Fibroblast of peridontal ligament (primary cell): ENCODE data around the gene EEPD1.
A peak's percentile ranks its signal among the peaks of the same experiment; 100 is the strongest.
"Not testable (repeated sequence)": the region's sequence is repeated elsewhere in the genome, so short reads cannot be mapped to it uniquely, and the experiment has no call there.

Source experiments
- DNase-seq: peaks from one replicate; pipeline ENCODE4 v3.0.0-alpha.2; 2010; ENCODE audit errors: extremely low read depth

EEPD1 gene

DNA sequence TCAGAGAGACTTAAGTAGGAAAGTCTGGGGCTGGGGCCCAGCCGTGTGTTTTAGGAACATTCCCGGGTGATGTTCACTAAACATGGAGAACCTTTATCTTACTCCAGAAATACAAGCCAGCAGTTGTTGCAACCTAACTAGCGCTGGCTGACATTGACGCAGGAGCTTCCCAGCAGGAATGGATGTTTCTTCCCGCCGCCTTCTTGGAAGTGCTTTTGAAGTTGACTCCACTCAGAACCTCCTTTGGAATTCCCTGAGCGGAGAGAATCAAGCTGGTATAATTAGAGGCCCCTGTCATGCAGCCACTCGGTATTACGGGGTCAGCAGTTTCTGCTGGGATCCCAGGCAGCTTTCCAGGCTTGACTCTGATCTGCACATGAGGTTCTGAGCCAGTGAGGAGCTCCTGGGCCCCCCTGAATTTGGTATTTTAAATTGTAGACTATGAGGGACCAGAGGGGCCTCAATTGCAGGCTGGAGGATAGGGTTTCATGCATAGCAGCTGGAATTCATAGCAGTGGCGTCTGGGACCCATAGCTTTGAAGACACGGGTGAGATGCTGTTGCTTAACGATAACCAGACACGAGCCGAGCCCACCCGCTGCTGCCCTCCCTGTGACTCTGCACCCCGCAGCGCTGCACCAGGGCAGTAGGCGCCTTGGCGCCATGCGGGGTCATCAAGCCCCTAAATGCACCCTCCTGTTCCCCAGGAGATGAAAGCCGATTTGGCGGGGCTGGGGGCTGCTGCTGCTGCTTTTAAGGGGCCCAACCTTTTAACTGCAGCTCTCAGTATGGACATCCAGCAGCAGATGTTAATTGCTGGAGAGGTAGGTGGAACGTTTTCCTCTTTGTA lies 61.8 kb downstream of the EEPD1 start:
- no peak for DNase-seq

DNA sequence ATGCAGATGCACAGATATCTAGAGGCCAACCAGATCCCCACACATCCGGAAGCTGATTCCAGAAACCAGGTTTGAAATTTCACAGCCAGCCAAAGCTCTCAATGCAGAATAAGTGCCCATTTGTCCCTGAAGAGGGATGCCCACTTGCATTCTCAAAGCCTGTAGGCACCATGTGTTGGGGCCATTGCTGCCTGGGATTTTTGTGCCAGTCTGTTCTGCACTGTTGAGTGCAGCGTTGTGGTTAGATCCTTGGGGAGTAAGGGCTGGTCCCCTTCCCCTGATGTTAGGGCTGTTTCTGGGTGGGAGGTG lies 62.4 kb downstream of the EEPD1 start:
- DNase-seq, result no peak

DNA sequence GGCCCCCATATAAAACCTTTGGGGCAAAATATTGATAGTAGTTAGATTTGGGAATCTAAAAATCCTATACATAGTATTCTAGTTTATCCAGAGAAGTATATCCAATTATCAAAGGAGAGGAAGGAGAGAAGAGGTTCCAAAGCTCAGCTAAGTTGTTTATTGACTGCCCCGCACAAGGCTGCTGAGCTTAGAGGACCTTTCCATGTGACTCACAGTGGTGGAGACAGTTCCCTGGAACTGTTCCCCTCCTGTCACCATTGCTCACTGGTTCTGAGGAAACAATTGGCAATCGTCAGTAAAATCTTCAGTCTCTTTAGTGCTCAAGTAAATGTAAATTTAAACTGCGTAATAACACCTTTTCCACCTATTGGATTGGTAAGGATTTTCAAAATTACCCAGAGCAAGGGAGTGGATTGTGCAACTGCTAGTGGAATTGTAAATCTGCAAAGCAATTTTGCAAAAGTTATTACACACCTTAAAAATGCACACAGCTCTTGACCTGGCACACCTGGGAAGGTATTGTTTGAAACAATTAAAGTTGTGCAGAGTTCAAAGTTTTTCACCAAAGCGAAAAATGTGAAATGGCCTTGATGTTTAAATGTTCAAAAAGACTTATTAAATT lies 63.1 kb downstream of the EEPD1 start:
- DNase-seq, result no peak

DNA sequence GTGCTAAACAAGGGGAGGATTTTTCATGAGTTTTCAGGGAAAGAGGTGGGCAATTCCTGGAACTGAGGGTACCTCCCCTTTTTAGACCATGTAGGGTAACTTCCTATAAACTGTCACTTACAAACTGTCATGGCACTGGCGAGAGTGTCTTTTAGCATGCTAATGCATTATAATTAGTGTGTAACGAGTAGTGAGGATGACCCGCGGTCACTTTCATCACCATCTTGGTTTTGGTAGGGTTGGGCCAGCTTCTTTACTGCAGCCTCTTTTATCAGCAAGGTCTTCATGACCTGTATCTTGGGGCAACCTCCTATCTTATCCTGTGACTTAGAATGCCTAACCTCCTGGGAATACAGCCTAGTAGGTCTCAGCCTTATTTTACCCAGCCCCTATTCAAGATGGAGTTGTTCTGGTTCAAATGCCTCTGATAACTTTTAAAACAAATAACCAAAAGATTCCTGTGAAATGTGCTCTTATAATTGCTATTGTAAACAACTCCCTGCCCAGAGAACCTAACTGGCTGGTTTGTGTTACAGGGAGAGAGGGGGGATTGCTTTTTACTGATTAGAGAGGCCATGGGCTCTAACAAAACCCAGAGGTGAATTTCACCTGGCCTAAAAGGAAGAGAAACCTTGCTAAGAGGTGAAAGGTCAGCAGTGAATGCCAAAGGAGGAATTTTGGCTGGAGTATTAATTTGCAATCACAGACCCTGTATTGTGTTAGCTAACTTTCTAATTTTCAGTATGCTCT lies 64.3 kb downstream of the EEPD1 start:
- no peak for DNase-seq

DNA sequence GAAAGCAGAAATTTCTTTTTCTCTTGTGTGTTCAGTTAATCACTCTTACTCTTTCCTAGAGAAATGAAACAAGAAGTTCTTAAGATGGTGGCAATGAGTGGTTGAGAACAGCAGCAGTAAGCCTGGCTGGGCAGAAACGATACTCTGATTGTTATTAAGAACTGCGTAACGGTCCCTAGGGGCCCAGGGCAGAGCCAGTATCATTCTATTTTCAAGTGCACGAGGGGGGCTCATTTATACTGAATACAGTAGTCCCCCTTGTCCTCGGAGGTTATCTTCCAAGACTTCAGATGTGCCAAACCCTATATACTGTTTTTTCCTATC lies 64.9 kb downstream of the EEPD1 start:
- DNase-seq, result no peak

DNA sequence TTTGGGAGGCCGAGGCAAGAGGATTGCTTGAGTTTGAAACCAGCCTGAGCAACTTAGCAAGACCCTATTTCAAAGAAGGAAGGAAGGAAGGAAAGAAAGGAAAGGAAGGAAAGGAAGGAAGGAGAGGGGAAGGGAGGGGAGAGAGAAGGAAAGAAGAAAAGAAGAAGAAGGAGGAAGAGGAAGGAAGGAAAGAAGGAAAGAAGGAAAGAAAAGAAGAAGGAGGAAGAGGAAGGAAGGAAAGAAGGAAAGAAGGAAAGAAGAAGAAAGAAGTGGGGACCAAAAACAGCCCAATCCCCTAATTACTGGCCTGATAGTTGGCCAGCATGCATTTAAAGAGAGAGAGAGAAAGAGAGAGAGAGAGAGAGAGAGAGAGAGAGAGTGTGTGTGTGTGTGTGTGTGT lies 66.4 kb downstream of the EEPD1 start:
- DNase-seq, result no peak

DNA sequence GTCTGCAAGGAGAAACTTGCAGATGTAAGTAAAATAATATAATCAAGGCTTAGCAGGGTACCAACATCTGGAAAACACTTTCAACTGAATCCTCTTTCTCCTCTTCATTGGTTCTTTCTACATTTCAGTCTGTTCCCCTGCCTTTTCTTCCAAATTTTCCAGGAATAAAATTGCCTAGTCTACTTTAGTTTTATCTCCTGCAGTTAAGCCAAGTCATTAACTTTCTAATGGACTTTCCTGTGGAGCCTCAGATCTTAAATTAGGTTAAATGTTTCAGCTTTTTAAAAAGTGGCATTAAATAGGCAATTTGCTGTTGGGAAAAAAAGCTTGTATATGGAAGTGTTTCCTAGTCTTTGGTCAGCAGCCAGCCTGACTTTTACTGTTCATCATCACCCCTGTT lies 70.8 kb downstream of the EEPD1 start:
- no peak for DNase-seq

DNA sequence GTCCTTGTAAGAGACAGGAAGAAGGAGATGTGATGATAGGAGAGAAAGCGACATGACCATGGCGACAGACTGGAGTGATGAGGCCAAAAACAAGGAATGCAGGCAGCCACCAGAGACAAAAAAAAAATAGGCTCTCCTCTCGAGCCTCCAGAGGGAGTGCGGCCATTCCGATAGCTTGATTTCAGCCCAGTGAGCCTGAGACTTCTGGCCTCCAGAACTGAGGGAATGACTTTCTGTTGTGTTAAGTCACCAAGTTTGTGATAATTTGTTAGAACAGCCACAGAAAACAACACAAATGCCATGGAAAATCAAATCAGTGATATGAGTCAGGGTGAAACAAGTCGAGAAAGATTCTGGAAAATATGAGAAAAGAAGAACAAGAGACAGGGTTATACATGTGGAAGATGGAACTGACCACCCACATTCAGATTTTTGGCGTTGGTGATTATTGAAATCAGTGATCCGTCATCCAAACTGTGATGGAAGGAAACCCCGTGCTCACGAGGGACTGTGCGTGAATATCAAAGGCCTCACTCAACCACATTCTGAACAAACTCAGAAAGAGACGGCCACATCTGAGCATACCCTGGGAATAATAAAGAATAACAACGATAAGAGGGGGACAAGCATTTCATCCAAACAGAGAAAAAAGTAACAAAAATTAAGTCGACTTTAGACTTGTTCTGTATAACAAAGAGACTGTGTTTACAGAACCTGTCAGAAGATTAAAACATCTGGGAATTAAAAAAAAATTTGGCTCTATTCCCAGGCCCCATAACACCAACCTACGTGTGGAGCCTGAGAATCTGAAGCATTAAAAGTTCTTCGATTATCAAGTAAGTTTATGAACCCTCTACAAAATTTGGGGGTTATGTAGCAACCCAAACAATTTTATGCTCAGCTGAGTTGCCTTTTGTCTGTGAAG lies 72.1 kb downstream of the EEPD1 start:
- DNase-seq, result no peak

DNA sequence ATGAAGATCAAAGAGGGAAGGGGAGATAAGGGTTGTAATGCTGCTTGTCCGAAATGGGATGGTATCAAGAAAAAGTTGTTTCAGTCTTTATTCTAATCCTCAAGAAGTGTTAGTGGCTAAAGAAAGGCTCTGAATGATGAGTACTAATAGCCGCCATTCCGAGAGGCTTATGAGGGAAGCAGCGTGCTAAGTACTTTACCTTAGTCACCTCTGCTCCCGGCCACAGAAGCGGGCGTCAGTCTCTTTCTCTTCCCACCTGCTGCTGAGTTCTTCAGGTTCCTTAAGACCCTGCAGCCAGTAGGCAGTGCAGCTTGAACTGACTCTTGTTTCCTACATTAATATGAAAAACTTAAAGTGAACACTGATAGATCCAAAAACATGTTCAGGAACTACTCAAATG lies 73.1 kb downstream of the EEPD1 start:
- no peak for DNase-seq

DNA sequence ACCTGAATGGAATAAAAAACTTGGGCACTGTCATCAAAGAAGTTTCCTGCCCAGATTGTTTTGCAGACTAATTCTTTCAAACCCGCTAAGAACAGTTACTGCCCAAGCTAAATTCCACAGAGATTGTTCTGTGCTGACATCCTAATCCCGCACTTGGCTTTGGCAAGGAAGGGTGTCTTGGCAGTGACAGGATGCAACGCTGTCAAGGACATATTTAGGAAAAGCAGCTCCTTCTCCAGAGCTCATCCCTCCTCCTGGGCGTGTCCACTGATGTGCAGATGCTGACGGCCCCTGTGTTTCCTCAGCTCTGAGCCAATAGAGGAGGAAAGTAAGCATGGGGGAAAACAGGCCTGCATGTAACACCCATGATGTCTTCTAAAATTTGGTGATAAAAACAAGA lies 74.2 kb downstream of the EEPD1 start:
- peak; percentile 73 for DNase-seq

DNA sequence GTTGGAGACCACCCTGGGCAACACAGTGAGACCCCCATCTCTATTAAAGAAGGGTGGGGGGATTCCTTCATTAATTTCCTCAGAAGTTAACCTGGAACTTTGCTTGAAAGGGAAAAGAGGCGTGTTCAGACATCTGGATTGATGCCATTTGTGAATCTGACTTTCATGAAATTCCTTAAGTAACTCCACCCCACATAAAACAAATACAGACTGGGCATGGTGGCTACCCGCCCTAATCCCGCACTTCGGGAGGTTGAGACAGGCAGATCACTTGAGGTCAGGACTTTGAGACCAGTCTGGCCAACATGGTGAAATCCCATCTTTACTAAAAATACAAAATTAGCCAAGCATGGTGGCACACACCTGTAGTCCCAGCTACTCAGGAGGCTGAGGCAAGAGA lies 75.0 kb downstream of the EEPD1 start:
- DNase-seq, result no peak

DNA sequence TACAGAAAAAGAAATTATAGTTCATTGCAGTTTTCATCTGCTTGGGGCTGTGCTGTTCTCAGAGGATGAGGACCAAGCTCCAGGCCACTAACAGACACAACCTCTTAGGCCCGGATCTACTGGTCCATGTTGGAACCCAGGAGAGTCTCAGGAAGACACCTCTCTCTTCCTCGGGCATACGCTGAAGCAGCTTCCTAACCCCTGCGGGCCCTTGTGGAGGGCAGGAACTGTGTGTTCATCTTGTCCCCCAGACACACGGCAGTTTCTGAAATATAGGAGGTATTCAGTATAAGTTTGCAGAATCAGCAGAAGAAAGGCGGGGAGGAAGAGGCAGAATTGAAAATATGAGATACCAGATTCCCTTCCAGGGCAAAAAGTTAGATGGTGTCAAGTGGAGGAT lies 78.4 kb downstream of the EEPD1 start:
- no peak for DNase-seq

DNA sequence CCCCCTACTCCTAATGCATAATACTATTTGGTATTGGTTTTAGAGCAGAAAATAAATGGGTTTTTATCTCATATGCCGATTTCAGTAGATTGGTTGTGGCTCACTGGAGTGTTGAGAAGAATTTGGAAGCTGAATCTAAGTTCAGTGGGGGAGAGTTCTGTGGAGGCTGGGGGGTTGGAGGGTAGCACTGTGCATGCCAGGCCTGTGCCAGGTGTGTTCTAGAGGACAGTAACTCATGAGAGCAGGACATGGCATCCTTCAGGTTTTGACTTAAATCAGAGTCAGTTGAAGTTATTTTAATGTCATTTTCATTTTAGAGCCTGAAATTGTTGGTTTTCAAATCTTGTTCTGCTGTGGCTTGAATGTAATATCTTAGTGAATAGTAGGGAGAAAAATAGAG lies 79.5 kb downstream of the EEPD1 start:
- DNase-seq, result no peak

DNA sequence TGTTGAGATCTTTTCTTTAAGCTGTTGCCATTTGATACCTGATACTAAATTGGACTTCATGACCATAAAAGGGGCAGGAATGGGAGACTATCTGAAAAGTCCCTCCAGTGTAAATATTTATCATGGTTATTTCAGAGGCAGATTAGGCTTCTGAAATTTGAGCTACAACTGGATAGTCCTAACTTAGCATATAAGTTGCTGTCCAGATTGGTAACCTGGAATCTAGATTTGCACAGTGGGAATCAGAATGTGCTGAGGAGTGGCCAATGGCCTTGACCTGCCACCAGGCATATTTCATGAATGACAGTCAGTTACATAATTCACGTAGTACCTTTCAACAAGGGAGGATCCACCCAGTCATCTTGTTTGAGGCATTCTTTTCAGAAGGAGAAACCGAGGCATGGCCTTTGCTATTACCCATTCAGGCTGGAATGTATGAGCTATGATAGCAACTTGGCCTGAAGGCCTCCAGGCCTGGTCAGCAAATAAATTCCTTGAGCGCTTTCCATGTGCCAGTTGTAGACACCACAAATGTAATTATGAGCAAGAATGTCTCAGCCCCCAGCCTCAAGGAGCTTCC lies 80.0 kb downstream of the EEPD1 start:
- peak; percentile 16 for DNase-seq

DNA sequence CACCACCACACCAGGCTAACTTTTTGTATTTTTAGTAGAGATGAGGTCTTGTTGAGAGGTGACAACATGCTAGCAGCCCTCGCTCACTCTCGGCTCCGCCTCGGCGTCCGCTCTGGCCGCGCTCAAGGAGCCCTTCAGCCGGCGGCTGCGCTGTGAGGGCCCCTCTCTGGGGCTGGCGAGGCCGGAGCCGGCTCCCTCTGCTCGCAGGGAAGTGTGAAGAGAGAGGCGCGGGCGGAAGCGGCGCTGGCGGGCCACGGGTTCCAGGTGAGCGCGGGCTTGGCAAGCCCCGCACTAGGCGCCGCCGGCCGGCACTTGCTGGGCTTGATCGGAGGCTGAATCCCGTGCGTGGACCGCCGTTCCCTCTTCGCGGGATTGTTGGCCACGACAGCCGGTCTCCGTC lies 83.0 kb downstream of the EEPD1 start:
- DNase-seq, result no peak

DNA sequence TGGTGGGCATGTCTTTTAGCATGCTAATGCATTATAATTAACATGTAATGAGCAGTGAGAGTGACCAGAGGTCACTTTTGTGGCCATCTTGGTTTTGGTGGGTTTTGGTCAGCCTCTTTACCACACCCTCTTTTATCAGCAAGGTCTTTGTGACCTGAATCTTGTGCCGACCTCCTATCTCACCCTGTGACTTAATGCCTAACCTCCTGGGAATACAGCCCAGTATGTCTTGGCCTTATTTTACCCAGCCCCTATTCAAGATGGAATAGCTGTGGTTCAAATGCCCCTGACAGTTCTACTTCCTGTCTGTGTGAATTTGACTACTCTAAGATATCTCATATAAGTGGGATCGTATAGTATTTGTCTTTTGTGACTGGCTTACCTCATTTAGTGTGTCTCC lies 85.1 kb downstream of the EEPD1 start:
- no peak for DNase-seq

DNA sequence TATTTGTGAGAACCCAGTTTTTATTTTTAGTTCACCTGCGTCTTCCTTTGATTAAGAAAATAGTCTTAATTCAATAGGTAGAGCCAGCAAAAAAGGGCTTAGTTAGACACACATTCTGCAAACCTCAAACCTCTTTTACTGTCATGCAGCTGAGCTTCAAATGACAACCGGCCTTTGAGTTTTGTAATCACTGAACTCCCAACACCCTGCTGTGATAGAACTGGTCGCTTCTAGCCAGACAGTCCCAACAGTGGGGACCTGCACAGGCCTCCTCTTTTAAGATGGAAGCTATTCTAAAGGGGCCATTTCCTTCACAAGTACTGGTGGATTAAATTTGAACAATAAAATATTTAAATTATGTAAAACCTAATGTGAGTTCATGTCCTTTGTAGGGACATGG lies 90.3 kb downstream of the EEPD1 start:
- DNase-seq, result not testable (repeated sequence)

DNA sequence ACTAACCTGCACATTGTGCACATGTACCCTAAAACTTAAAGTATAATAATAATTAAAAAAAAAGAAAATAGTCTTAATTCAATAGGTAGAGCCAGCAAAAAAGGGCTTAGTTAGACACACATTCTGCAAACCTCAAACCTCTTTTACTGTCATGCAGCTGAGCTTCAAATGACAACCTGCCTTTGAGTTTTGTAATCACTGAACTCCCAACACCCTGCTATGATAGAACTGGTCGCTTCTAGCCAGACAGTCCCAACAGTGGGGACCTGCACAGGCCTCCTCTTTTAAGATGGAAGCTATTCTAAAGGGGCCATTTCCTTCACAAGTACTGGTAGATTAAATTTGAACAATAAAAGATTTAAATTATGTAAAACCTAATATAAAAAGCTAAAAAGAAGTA lies 90.9 kb downstream of the EEPD1 start:
- DNase-seq, result not testable (repeated sequence)

DNA sequence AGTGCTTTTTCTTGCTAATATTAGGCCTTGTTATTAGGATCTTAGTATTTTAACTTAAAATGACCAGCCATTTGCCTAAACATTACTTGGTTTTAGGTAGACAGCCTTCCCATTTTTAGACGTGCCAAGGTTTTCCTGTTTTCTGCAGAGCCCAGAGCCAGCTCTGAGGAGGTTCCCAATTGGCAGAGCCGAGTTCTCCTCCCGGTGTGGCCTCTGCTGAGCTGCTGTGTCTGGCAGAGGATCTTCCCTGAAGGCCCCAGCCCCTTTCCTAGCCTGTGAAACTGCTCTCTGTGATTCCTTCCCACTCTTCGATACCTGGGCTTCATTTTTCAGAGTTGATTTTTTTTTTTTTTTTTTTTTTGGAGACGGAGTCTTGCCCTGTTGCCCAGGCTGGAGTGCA lies 91.4 kb downstream of the EEPD1 start:
- no peak for DNase-seq

DNA sequence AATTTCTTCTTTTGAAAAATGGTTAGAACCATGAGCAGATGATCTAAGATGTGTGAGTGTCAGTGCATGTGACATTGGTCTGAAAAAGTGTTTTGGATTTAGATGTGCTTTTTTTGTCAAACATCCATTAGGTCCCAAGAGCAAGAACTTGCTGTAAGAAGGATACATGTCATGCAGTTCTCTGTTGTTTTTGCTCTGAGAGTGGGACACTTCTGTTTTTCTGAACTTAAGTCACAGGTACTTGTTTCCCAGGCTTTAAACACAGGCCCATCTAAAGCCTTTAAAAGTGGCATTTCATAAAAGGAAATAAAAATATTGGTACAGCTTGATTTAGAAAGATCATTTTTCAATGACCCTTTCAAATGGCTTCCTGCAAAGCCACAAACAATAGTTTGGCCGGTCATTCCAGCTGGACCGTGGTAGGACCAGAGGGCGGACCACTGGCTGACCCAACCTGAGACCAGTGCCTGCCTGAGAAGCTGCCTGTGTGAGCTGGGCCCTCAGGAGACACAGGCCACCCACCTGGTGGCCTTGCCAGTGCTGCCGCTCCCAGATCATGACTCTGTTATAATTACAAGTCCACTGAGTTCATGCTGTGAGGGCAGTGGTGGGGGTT lies 92.7 kb downstream of the EEPD1 start:
- no peak for DNase-seq

DNA sequence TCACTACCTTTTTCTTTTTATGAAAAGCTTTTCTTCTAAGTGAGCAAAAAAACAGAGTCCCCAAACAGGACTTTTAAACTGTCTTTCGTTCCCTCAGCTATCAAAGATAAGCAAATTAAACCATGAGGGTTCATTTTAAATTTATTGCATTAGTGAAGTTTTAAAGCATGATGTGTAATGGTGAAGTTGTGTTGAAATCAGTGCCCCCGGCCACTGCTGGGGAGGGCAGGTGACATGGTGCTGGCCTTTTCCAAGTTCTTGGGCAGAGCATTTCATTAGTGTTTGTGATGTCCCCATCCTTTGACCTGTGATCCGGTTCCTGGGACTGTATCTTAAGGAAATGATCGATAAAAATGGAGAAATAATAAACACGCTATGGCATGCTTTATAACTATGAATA lies 96.0 kb downstream of the EEPD1 start:
- no peak for DNase-seq
